Hematopoietic multipotent progenitor cell (in vitro differentiated cells): ENCODE data around the gene ECEL1. TPM values are rescaled to one million over a fixed set of nuclear protein-coding genes. Genes with fewer than 3 reads are reported as not detected.

ENCODE experiments used
- DNase-seq, 3 donors: peaks; one replicate each; pipeline ENCODE4 v3.0.0-alpha.2; 2011 to 2015; ENCODE audit warnings: low read depth in 2 of 3, low spot score in 2 of 3
- total RNA-seq: library from RNA; depleted of rRNA; stranded (reverse); fragments of >200 nt; gene quantifications from one replicate; pipeline ENCODE4 v1.2.3, GENCODE V29; 2012

Gene ECEL1
- total RNA-seq, 1 donor = 0.27 TPM

GRCh38 chr2:232501331-232501771 is 13.7 kb upstream of the ECEL1 start:
- DNase-seq = no peak

DNA sequence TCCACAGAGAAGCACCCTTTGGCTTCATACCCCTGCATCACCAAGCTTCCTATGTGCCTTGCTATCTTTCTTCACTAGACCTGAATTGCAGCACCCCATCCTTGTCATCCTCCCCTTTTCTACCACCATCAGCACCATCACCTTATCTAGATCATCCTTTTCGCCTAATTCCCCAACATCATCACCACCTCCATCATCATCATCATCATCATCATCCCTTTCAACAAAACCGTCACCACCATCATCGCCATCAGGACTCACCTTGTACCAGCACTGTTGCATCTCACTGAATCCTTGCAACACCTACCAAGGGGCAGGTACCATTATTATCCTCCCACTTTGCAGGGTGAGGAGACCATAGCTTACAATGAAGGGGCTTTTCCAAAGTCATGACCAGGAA is 10.8 kb upstream of the ECEL1 start:
- no peak for DNase-seq

DNA sequence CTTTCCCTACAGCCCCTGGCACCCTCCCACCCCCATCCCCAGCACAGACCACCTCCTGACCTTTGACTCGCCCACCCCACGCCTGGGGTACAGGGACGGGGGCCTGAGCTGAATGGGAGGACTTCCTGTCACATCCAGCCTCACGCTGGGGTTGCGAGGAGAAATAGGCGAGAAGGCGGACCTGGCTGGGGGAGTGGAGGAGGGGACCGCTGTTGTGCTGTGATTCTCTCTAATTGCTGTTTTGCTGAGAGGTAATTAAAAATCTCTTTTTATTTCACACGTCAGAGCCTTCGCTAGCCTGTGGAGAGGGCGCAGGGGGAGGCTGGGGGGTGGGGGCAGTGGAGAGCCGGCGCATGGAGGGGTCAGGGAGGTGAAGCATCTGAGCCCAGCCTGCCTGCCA is 9.7 kb upstream of the ECEL1 start:
- DNase-seq = no peak

DNA sequence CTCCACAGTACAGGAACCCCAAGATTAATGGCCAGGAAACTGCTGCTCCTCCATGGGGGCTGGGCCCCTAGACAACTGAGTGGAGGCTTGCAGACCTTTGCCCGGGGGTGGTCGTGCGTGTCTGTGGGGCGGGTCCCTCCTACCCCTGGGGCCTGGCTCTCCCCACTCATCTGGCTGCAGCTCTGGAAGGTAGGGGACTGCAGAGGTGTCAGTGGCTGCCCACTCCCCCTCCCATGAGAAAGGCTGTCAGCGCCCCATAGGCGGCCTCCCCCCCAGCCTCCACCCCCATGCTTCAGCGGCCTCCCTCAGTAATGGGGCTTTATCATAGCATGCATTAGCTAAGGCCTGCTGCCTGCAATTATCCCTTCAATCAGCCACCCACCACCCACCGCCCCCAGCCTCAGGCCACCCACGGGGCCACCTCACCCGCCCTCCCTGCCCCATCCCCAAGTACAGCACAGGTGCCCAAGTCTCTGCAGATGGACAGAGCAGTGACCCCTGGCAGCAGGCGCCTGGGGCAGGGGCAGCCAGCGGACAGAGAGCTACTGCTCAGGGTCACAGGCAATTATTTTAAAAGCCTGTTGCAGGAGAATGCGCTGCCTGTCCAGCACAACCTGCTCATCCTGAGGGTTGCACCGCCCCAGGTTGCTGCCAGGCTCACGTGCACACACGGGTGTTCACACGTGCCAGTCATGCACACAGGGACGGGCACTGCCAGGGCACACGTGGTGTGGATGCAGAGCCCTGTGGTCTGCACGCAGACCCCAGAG is 9.1 kb upstream of the ECEL1 start:
- no peak for DNase-seq

DNA sequence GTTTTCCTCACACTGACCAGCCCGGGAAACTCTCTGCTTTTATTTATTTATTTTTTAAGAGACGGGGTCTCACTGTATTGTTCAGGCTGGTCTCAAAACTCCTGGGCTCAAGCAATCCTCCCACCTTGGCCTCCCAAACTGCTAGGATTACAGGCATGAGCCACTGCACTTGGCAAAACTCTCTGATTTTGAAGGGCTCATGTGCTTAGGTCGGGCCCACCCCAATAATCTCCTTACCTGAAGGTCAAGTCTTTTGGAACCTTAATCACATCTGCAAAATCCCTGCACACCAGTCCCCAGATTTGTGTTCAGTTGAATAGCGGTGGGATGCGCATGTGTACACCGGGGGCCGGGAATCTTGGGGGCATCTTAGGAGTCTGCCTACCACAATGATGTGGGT is 7.7 kb upstream of the ECEL1 start:
- no peak for DNase-seq

DNA sequence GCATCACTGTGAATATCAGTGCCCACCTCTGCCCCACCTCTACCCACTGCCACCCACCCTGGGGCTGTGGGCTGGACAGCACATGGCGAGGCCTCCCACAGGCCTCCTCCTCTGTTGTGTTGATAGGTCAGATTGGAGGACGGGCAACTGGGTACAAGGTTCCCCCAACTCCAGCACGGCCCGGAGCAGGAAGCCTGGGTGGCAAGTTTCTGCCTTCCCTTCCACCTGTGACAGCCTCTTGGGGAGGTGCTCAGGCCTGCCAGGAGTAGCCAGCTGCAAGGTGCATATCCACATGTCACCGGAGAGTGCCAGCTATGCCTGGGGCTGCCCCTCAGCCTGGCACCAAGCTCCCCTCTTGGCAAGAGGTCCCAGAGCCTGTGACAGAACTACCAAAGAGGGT is 6.9 kb upstream of the ECEL1 start:
- DNase-seq = no peak

DNA sequence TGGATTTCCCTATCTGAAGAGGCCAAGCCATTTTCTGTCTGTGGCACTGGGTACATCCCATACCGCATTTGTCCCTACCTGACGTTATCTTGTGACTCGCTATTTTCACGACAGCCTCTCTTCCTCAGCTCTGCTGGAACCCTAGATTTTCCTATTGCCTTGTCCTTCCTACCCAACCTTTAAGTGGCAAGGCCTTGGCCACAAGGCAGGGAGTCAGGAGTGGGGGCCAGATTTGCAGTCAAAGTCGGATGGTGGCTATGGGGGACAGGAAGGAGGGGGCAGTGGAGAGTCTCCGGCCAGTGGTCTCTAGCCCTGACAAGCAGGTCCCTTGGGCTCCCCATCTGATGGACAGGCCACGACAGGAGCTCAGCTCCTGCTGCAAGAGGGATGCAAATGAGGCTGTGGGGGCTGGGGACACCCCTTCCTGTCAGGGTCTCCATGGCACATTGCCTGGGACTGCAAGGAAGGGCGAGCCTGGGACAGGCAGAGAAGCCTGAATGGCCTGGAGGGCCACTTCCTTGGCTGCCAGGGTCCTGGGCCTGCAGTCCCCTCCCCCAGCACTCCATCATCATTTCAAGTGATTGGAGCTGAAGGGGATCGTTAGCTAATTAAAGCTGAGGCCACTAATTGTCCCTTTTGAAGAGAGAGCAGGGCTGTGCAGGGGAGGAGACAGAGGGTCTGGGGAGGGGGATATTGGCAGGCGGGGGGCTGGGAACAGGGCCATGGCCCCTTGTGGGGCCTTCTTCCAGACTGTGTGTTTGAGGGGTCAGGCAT is 6.3 kb upstream of the ECEL1 start:
- no peak for DNase-seq

- no peak for DNase-seq
Observed at GRCh38 chr2:232492963-232493700, 5.5 kb upstream of the ECEL1 start.

DNA sequence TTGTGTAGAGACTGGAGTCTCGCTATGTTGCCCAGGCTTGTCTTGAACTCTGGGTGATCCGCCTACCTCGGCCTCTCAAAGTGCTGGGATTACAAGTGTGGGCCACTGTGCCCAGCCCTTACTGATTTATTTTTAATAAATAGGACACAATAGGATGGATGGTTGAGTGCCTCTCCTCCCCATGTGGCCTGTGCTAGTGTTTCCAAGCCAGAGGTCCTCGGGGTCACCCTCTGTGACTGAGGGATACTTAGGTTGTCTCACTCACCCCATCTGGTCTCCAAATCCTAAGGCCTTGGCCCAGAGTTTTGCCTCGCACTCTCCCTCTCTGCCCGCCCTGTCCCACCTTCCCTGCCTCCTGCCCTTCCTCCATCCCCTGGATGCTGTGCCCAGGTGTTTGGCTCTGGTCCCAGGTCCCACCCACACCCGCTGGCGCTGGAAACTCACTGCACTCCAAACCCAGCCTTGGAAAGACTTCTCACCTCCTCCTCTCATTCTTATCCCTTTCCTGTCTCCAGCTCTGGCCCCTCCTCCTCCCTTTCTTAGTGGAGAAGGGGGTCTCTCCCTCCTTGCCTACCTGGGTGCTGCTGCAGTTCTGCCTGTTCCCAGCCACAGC is 4.7 kb upstream of the ECEL1 start:
- no peak for DNase-seq

DNA sequence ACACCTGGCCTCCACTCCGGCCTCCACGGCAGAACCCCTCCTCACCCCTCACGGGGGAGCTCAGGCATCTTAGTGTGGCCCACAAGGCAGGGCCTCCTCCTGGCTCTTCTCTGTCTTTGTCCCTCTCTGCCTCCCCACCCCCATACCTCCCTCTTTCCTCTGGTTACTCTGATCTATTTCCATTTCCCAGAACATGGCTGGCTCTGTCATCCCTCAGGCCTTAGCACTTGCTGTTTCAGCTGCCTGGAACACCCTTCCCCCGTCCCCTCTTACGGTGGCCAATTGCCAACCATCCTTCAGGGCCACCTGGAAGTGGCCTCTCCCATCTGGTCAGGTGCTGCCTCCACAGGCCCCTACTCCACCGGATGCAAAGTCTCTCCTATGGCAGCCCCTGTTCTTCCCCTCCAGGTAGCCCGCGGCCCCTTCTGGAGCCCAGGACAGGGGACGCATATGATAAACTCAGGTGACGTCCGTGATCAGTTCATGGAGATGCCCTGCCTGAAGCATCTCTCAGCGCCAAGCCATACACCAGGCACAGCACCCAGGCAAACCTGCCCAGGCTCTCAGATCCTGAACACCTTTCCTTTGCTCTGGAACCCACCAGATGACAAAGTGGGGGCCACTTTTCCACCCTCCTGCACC is 3.6 kb upstream of the ECEL1 start:
- no peak for DNase-seq

DNA sequence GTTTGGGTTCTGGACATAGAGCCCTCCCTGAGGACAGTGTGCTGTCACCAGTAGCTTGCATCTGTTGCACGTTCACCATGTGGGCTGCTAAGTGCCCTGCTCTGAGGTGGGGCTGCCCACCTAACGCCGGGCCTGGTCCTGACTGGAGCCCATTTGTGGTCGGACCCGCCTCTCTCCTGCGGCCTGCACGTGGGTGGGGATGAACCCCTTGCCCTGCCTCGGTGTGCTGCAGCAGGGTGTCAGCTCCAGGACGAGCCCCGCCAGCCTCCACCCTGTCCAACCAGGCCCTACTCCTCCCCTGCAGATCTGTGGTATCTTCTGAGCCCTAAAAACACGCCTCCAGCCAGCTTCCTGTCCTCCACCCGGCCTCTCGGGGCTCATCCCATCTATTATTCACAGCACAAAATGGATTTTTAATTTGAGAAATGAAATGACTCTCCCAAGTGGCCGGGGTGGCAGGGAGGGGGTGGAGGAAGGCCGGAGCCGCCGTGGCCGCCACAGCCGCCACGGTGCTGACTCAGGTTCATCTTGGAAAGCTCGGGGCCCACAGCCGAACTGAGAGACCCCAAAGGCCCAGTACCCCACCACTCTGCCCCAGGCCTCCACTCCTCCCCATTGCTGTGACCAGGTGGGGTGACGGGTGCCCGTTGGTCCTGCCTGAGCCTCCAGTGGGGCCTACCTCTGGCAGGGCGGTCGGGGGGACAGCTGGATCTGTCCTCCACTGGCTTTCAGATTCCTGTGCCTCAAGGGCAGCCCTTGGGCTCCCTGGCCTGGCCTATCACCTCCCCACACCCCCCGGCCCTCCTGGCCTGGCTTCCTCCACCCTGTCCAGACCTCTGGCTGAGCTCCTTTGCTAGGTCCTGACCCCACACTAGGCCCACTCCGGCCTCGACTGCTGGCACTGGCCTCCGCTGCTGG is 2.8 kb upstream of the ECEL1 start:
- no peak for DNase-seq

DNA sequence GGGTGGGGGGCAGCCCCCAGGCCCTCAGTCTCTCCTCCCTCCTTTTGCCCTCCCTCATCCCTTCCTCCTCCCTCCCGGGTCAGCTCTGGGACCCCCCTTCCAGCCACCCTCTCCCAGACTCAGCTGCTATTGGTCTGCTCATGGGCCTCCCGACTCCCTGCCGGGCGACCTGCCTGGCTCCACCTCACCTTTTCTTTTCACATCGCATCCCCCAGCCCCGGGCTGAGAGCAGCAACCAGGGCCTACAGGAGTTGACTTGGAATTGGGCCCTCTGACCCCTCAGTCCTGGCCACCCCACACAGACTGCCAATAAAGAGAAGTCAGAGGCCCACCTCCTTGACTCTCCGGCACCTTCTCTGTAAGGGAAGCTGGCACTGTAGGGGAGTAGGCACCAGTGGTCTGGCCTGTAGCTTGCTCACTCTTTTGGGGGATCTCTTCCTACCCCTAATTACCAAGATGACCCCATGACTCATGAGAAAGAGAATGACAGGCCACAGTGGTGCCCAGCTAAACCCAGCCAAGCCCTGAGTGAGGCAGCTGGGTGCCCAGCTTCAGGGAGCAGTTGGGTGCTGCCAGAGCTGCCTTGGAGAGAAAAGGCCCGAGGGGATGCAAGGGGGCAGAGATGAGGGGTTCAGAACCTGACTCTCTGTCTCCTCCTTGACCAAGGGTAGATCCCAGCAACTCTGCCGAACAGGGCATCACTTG is 2.0 kb upstream of the ECEL1 start:
- DNase-seq = no peak

DNA sequence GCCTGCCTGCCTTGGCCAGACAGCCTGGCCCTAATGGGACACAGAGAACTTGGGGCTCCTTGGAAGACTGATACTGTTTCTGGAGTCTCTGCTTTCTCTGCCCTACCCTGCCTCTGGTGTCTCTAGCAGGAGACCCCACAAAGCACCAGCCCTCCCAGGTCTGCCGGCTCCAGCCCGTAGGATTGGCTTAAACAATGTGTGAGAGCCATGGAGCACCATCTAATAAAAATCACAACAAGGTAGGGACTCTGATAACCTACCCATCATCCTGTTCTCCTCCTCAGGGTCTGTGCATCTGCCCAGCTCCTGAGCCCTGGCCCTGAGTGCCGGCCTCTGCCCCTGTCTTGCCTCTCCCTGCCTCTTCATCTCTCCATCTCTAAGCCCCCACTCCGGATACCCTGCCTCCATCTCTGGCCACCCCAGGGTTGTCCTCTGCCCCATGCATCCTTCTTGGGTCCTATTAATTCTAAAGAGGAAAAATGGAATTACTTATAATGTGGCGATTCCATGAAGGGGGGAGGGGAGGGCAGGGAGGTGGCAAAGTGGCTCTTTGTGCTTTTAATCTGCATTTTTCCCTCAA is 1.2 kb upstream of the ECEL1 start:
- DNase-seq = no peak

- DNase-seq = no peak
Observed at GRCh38 chr2:232488097-232488711, 570 bp upstream of the ECEL1 start.

DNA sequence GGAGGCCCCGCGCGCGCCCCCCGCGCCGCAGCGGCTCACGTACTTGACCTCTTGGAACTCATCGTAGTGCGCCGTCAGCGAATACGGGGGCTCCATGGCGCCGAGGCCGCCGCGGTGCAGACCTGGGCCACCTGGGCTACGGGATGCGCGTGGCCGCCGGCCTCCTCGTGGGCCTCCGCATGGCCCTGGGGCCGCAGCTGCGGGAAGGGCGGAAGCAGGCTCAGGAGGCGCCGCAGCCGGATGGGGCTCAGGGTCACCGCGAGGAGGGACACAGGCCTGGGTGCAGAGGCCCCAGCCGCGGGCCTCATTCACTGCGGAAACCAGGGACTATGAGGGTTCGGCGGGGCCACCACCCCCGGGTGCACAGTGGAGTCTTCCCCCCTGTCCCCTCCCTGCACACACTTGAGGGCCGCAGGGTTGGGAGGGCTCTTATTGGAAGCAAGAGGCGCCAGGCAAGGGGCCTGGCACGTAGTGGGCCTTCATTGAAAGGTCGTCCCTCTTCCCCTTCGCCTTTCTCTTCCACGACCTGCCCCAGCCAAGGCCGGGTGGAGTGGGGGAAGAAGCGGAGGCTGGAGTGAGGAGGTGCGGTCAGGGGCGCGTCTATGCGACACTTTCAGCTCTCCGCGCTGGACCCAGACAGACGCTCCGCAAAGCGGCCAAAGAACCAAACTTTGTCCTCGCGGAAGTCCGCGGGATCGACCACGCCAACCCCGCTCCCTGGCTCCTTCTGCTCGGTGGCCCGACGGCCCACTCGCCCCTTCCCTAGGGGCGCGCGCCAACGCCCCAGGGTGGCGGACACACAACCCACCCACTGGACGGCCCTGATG is 863 bp downstream of the ECEL1 start:
- DNase-seq = no peak

GRCh38 chr2:232485757-232486557 is 1.7 kb downstream of the ECEL1 start:
- no peak for DNase-seq
